Measurements from ENCODE around the gene P2RY2. TPM values are rescaled to one million over a fixed set of nuclear protein-coding genes. Genes with fewer than 3 reads are reported as not detected.

Gene P2RY2
- total RNA-seq: 10 to 100 TPM in 2 of 3 donors, 1 to 10 TPM in 1; 7.6 to 20.6 (median 14.5) TPM
- long read RNA-seq, donor 1, transcript P2RY2-203 (3 exons, 2,107 nt): major isoform, 8 of 14 reads
- long read RNA-seq, donor 1, partial matches to known transcripts: 0 of 14 reads
- long read RNA-seq, donor 1, other reads (novel, unspliced or antisense): 3 of 14 reads
- long read RNA-seq, donor 2, transcript P2RY2-203 (3 exons, 2,107 nt): major isoform, 6 of 7 reads
- long read RNA-seq, donor 2, partial matches to known transcripts: 0 of 7 reads
- long read RNA-seq, donor 2, other reads (novel, unspliced or antisense): 1 of 7 reads

DNA sequence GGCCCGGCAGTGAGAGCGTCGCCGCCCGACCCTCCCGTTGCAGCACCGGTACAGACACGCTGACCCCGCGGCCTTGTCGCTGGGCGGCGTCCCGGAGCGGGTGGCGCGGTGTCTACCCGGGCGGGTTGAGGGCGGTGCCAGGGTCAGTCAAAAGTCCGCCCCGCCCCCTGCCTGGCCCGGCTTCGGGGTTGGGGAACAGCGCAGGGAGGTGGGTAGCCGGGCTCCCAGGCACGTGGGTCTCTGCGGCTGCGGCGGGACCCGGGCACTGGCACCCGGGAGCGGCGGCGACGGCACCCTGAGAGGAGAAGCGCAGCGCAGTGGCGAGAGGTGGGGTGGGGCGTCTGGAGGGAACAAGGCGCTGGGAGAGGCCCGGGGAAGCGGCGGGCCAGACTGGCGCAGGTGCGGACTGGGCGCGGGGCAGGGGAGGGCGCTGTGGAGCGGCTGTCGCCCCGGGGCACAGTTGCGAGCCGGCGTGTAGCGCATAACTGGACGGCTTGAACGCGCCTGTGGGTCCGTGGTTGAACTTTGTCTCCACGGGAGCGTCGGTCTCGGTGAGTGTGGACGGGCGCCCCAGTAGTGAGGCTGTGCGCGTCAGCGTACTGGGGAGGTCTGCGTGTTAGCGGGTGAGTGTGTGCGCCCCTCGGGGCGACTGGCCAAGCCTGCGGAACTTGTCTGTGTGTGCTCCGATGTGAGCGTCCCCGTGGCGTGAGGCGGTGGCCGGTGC is at the start of gene P2RY2:
P2RY2 (plus strand) TSS at position 176 of the 724 bp plus-strand sequence. CDS start 15,879 bp downstream, outside the sequence.
- peak; percentile 95 for ATAC-seq
- Histone ChIP-seq H3K9me3 (no peaks in the 10 kb centered on the region), H3K4me3 (peak within 1 kb of the TSS; percentile 17), H3K36me3 (ENCODE audit: low read depth) (no peaks in the 10 kb centered on the region), H3K4me1 (ENCODE audit: low read depth) (peaks cover 14% of the 10 kb centered on the region)
- peak; percentile 88 to 93 (median 91) for DNase-seq
- intact Hi-C loops (cut with DNase I, micrococcal nuclease): no loop called here
- TF ChIP-seq, protein P1, sequence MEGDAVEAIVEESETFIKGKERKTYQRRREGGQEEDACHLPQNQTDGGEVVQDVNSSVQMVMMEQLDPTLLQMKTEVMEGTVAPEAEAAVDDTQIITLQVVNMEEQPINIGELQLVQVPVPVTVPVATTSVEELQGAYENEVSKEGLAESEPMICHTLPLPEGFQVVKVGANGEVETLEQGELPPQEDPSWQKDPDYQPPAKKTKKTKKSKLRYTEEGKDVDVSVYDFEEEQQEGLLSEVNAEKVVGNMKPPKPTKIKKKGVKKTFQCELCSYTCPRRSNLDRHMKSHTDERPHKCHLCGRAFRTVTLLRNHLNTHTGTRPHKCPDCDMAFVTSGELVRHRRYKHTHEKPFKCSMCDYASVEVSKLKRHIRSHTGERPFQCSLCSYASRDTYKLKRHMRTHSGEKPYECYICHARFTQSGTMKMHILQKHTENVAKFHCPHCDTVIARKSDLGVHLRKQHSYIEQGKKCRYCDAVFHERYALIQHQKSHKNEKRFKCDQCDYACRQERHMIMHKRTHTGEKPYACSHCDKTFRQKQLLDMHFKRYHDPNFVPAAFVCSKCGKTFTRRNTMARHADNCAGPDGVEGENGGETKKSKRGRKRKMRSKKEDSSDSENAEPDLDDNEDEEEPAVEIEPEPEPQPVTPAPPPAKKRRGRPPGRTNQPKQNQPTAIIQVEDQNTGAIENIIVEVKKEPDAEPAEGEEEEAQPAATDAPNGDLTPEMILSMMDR (IDR thresholded peaks at IDR 0.05): peak; percentile 42

DNA sequence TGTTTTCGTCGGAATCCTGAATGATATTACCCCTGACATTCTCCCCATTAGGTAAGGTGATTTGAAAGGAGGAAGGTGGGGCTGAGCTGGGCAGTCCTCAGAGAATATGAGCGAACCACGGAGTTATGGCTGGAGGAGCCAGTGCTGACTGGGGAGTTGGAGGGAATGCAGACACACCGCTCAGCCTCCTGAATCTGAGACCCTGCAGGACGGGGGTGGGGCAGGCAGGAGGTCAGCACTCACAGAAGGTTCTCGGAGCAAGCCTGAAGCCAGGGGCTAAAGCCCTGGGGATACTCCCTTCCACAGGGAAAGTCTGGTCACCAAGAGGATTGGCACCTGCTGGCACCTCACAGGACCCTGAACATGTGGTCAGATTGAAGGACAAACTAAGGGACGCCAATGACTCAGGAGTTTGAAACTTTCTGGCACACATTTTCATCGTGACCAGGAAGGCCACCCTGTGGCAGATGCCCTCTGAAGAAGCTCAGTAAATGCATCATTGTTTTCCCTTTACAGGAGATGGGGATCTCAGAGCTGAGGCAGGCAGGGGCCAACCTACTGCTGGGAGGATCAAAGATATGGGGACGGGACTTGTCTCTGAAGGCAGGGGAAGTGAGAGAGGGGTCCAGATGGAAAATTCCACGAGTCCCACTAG is 49.0 kb upstream of the P2RY2 start:
- Histone ChIP-seq H3K9me3 (no peaks in the 10 kb centered on the region), H3K4me3 (no peak overlapping the region), H3K4me1 (ENCODE audit: low read depth) (no peaks in the 10 kb centered on the region), H3K36me3 (ENCODE audit: low read depth) (no peaks in the 10 kb centered on the region)
- peak in 1 of 3 donors; percentile 14 for DNase-seq
- intact Hi-C loops (cut with DNase I, micrococcal nuclease): no loop called here
- ATAC-seq: no peak
- TF ChIP-seq, protein P1 (IDR thresholded peaks at IDR 0.05): no peak

DNA sequence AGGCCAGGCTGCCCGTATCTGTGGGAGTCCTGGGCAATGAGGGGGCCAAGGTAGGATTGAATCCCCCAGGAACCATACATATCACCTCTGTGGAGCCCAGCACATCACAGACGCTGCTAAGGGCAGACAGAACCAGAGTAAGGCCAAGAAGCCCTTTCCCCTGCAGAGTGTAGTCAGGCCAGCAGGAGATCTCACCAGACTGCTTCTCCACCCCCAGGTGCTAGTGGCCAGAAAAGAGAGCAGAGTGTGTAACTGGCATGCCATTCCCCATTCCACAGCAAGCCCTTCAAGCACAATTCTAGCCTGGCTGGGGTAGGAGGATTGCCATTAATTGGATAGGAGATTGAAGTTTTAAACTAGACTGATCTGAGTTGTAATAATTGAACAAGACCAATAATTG is 47.9 kb upstream of the P2RY2 start:
- no peaks in the 10 kb centered on the region for H3K9me3 ChIP-seq
- ATAC-seq (no peak), DNase-seq (no peak)
- H3K4me1 ChIP-seq (ENCODE audit: low read depth): no peaks in the 10 kb centered on the region
- H3K36me3 ChIP-seq (ENCODE audit: low read depth): no peaks in the 10 kb centered on the region
- TF ChIP-seq, protein P1 (IDR thresholded peaks at IDR 0.05): no peak
- intact Hi-C loops (cut with DNase I, micrococcal nuclease): no loop called here
- no peak overlapping the region for H3K4me3 ChIP-seq

DNA sequence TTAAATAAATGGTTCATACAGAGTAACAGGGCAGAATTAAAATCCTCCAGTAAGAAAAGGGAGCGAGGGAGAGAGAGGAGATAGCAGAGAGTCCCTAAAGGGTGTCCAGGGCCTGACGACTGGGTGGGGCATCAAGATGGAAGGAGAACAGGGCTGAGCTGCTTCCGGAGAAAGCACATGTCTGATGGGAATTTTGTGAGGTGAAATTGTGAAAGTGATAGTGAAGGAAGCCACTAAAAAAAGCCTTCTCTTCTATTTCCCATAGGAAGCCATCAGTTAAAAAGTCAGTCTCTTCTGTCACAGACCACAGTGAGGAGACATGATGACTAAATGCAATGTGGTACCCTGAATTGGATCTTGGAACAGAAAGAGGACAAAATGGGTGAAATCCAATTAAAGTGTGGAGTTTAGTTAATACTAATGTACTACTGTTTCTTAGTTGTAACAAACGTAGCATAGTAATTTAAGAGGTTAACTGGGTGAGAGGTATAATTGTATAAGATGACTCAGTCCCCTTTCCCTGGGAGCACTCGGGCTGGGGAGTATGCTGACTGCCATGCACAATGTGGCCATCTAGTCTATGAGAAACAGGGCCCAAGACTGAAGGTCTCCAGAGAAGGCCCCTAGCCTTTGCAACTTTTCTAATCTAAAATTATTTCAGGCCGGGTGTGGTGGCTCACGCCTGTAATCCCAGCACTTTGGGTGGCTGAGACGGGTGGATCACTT is 46.5 kb upstream of the P2RY2 start:
- Histone ChIP-seq H3K36me3 (ENCODE audit: low read depth) (no peaks in the 10 kb centered on the region), H3K4me1 (ENCODE audit: low read depth) (no peaks in the 10 kb centered on the region), H3K4me3 (no peak overlapping the region), H3K9me3 (no peaks in the 10 kb centered on the region)
- ATAC-seq (no peak), DNase-seq (no peak)
- intact Hi-C loops (cut with DNase I, micrococcal nuclease): no loop called here
- TF ChIP-seq, protein P1 (IDR thresholded peaks at IDR 0.05): no peak

DNA sequence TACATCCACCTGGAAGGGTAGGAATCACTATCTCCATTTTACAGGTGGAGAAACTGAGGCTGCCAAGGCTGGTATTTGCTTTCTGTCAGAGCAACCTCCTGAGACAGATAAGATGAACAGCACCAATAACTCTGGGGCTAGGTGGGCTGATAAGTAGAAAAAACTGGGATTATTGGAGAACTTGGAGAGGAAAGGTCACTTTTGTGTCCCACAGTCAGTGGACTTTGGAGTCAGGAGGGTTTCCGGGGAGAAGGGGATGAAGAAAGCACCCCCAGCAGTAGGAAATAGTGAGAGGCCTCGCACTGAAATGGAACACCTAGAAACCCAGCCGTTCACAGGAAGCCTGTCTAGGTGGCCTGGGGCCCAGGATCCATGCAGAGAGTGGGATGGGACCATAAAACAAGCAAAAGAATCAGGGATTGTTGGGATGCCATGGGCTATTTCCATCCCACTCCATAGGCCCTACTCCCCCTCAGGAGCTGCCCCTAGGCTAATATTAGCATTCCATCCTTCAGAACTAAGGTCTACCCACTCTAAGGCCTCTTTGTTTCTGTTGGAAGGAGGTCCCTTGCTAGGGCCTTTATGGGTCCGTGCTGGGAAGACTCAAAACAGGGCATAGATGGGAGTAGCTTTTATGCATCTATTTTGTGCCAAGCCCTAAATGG is 45.0 kb upstream of the P2RY2 start:
- H3K36me3 ChIP-seq (ENCODE audit: low read depth): no peaks in the 10 kb centered on the region
- intact Hi-C loops (cut with DNase I, micrococcal nuclease): no loop called here
- H3K9me3 ChIP-seq: no peaks in the 10 kb centered on the region
- ATAC-seq (no peak), DNase-seq (no peak)
- H3K4me1 ChIP-seq (ENCODE audit: low read depth): peaks cover 8% of the 10 kb centered on the region
- TF ChIP-seq, protein P1 (IDR thresholded peaks at IDR 0.05): no peak
- H3K4me3 ChIP-seq: no peak overlapping the region

All from mucosa of descending colon (tissue), 3 donors.